Measurements from ENCODE around the gene POC1A. TPM values are rescaled to one million over a fixed set of nuclear protein-coding genes. Genes with fewer than 3 reads are reported as not detected.

The POC1A gene
- total and polyA plus RNA-seq, 2 of the 4 experiments (the other 2 are of a cell fraction): 10.6 to 11.5 TPM

GRCh38 chr3:52174896-52175295 is 20.7 kb upstream of the POC1A start:
- H4K8ac ChIP-seq (ENCODE audit: low read depth in 2 of 2, low read length in 2 of 2): no peak overlapping the region
- in situ Hi-C loops (cut with MboI; ENCODE audit: low sequenced_read_pairs): loop anchor here (25.0 kb wide), 1 partner anchor 1838 kb away; the partner anchor contains the start of genes RASSF1, TUSC2 and ZMYND10
- H3K18ac ChIP-seq (ENCODE audit: low read depth, low read length): no peak overlapping the region
- H3K27me3 ChIP-seq (ENCODE audit: control insufficient read depth, insufficient read depth, low read length): peaks cover 9% of the 10 kb centered on the region
- no peak overlapping the region for H4K5ac ChIP-seq (ENCODE audit: low read depth, low read length)
- no peak overlapping the region for H4K91ac ChIP-seq (ENCODE audit: insufficient read depth, low read depth, low read length)
- peaks cover 23% of the 10 kb centered on the region for H3K9me1 ChIP-seq (ENCODE audit: insufficient read depth, low read length)
- no peak overlapping the region for H3K23ac ChIP-seq (ENCODE audit: low read depth, low read length)
- no peak overlapping the region for H2BK5ac ChIP-seq (ENCODE audit: low read depth, low read length, poor library complexity, severe bottlenecking)
- dilution Hi-C loops (cut with HindIII; ENCODE audit: low sequenced_read_pairs, unreplicated experiment): no loop called here
- no peak overlapping the region for H3K4me2 ChIP-seq (ENCODE audit: low read depth, low read length)
- no peak overlapping the region for H2AK5ac ChIP-seq (ENCODE audit: low read depth, low read length)
- H3K56ac ChIP-seq (ENCODE audit: extremely low read depth, insufficient read depth, low read length): no peak overlapping the region
- ChIA-PET CTCF (no interaction called here), POLR2A (ENCODE audit: unreplicated experiment) (no interaction called here)
- H3K14ac ChIP-seq (replicated peaks; ENCODE audit: low read depth, low read length): no peak overlapping the region
- no peak overlapping the region for H2BK120ac ChIP-seq (ENCODE audit: low read depth, low read length)
- intact Hi-C loops (cut with micrococcal nuclease): no loop called here
- ATAC-seq (ENCODE audit: low read depth) (no peak), DNase-seq (no peak)
- no peak overlapping the region for H2BK20ac ChIP-seq (ENCODE audit: low read depth, low read length)
- H2BK15ac ChIP-seq (ENCODE audit: low read depth, low read length): no peak overlapping the region
- H2AFZ ChIP-seq (replicated peaks; ENCODE audit: low read length, poor library complexity): peak overlapping the region; percentile 5
- H3K4ac ChIP-seq (ENCODE audit: low read depth, low read length): no peak overlapping the region
- no TSS peak for BruUV-seq (replicated peaks)
- no peaks in the 10 kb centered on the region for H3K79me1 ChIP-seq (ENCODE audit: low read depth in 1 of 2, low read length in 2 of 2)
- no peak overlapping the region for H3K27ac ChIP-seq (ENCODE audit: insufficient read depth, low read length)
- H3K9ac ChIP-seq (ENCODE audit: low read depth, low read length): no peak overlapping the region
- no peaks in the 10 kb centered on the region for H3K9me3 ChIP-seq (ENCODE audit: control insufficient read depth, insufficient read depth, low read length)
- no peak overlapping the region for H2AK9ac ChIP-seq (replicated peaks; ENCODE audit: low read depth, low read length, poor library complexity)
- H3K4me1 ChIP-seq (ENCODE audit: control insufficient read depth, insufficient read depth, low read length): peaks cover 13% of the 10 kb centered on the region
- TF ChIP-seq RFX5 (IDR thresholded peaks at IDR 0.05; ENCODE audit: low read depth, low read length): no peak
- no peak for TF ChIP-seq FOS (IDR thresholded peaks at IDR 0.05; ENCODE audit: low read depth, low read length)
- TF ChIP-seq CHD1 (IDR thresholded peaks at IDR 0.05; ENCODE audit: low read depth, low read length): no peak
- TF ChIP-seq USF2 (IDR thresholded peaks at IDR 0.05; ENCODE audit: low read depth, low read length): no peak
- TF ChIP-seq, protein P1, sequence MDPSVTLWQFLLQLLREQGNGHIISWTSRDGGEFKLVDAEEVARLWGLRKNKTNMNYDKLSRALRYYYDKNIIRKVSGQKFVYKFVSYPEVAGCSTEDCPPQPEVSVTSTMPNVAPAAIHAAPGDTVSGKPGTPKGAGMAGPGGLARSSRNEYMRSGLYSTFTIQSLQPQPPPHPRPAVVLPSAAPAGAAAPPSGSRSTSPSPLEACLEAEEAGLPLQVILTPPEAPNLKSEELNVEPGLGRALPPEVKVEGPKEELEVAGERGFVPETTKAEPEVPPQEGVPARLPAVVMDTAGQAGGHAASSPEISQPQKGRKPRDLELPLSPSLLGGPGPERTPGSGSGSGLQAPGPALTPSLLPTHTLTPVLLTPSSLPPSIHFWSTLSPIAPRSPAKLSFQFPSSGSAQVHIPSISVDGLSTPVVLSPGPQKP (IDR thresholded peaks at IDR 0.05; ENCODE audit: borderline replicate concordance, low read depth, low read length): no peak
- 92% methylated on average over 4 of the region's 9 CpGs; no CpG with 5 or more reads in 1 of the 2 experiments for WGBS, 2 experiments (ENCODE audit: extremely low coverage in 2 of 2, insufficient read length in 1 of 2)
- H4K20me1 ChIP-seq (ENCODE audit: insufficient read depth, low read length): no peaks in the 10 kb centered on the region
- H3K36me3 ChIP-seq (ENCODE audit: control insufficient read depth, insufficient read depth, low read length): no peaks in the 10 kb centered on the region
- no peak overlapping the region for H3K4me3 ChIP-seq (ENCODE audit: insufficient read depth, low read depth, low read length)

All from IMR-90 (cell line).